Dedifferentiated amniotic fluid mesenchymal stem cell (primary cell): Measurements from ENCODE around the gene MYLK2.

ENCODE experiments used
- DNase-seq: peaks from one replicate; pipeline ENCODE4 v3.0.0-alpha.2; 2016; ENCODE audit errors: extremely low spot score

Gene MYLK2

GRCh38 chr20:31856516-31856915 is 37.4 kb downstream of the MYLK2 start:
- no peak for DNase-seq

DNA sequence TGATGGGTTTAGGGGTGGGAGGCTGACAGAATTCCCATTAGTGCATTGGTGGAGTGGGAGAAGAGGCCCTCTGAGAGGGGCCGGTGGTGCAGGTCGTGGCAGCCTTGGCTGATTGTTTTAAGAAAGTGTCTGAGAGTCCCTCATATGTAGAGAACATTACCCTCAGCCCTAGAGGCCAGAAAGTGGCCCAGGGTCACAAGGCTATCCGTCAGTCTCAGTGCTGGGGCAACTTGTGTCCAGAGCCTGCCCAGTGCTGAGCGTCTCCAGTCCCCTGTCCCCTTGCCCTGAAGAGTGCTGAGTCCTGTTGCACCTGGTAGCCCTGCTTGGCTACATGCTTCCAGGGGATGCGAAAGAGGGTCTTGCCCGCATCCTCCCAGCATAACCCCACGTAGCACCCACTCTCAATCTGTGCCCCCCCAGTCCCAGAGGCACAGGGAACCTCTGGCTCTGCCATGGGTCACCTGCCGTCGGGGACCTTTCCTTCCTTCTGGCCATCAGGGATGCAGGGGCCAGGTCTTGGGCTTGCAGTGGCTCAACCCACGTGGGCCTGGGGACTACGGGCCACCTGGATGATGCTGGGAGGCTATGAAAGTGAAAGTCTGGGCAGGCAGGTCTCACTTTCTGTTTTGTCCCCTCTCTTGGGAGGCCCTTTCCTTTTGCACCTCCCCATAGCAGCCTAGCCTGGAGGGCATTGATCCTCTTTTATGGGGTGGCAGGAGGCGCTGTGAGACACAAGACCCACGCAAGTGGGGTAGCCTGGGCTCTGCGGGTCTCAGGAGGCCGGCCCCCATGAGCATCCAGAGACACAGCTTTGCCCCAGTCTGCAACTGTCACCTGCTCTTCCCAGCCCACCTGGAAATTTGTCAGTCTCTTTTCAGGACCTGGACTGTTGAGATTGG is 39.0 kb downstream of the MYLK2 start:
- DNase-seq = no peak

- no peak for DNase-seq
Observed at GRCh38 chr20:31858760-31859083, 39.6 kb downstream of the MYLK2 start.

GRCh38 chr20:31859266-31859997 is 40.3 kb downstream of the MYLK2 start:
- no peak for DNase-seq

- no peak for DNase-seq
Observed at GRCh38 chr20:31859998-31860380, 40.8 kb downstream of the MYLK2 start.

GRCh38 chr20:31860390-31861134 is 41.4 kb downstream of the MYLK2 start:
- no peak for DNase-seq

DNA sequence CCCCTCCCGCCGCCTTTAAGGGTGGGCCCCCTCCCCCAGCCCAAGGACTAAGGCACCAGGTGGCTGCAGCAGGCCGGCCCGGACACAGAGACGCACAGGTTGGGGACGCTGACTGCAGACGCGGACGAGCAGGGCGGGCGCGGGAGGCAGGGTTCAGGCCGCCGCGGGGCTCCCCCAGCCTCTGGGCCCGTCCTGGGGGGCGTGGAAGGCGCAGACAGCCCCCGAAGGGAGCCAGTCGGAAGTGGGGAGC is 41.9 kb downstream of the MYLK2 start:
- no peak for DNase-seq

GRCh38 chr20:31861385-31862156 is 42.4 kb downstream of the MYLK2 start:
- DNase-seq = no peak

GRCh38 chr20:31862157-31862470 is 43.0 kb downstream of the MYLK2 start:
- DNase-seq = no peak

DNA sequence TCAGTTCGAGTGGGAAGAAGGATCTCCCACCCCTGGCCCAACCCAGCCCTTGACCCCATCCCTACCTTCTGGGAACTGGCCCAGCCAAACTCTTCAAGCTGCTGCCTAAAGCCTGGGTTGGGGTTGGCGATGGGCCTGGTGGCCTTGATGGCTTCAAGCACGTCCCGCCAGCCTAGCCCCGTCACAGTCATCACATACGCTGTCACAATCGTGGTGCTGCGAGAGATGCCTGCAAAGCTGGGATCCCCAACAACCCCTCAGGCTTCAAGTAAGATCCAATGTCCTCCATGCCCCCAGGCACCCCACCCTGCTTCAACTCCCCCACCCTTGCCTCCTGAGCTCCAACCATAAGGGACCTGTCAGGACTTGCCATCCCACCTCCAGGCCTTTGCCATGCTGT is 43.4 kb downstream of the MYLK2 start:
- DNase-seq = no peak

- DNase-seq = no peak
Observed at GRCh38 chr20:31863296-31864085, 44.3 kb downstream of the MYLK2 start.

- DNase-seq = no peak
Observed at GRCh38 chr20:31864521-31865400, 45.6 kb downstream of the MYLK2 start.

DNA sequence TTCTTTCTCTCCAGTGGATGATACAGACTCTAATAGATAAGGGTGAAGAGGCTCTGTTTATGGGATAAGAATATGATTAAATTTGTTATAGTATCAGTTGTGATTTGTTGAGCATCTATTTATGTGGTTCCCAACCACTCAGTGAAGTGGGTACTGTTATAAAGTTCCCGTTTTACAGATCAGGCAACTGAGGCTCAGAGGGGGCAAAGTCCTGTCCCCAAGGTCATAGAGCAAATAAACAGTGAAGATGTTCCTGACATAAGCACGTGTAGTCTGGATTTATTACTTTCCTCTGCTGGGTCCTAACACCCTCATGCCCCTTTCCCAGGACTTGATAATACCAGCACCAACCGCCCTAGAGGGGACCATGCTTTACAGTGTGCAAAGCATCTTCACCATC is 47.1 kb downstream of the MYLK2 start:
- no peak for DNase-seq

- DNase-seq = no peak
Observed at GRCh38 chr20:31868853-31869672, 49.9 kb downstream of the MYLK2 start.

DNA sequence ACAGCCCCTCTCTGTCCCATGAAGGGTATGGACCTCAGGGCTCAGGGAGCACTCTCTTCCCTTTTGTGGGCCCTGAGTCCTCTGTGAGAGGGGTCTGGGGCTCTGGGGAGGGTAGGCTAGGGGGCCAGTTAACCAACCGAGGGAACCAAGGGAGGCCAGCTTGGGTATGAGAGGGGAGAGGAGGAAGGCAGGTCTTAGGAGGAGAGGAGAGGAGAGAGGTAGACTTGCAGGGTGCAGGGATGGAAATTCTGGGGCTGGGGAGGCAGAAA is 50.5 kb downstream of the MYLK2 start:
- no peak for DNase-seq

DNA sequence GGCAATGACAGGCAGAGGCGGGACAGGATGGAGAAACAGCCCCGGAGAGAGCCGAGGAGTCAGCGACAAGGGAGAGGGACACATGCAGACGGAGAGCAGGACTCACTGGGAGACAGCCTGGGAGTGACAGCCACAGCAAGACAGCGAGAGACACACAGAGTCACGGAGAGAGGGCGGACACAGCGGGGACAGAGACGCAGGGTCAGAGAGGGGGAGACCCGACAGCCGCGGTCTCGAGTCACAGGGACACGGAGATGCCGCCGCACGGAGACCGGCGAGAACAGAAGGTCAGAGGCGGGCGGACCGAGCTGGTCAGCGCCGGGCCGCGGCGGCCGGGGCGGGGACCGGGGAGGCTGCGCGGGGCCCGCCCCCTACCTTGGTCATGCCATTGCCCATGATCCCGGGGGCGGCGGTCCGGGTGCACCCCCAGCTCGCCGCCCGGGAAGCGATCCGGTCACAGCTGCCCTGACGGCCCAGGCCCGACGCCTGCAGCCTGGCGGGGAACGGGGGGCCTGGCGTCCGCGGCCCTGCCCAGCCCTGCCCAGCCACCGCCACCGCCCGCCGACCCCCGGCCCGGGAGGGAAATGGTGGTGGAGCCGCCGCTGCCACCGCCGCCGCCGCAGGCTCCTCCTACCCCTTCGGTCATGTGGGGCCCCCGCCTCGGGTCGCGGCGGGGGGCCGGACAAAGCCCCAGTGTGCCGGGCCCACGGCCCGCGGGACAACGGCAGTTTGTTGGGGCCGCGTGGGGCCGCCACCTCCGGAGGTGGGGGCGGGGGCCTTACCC is 51.0 kb downstream of the MYLK2 start, which contains the start of the genes DUSP15 and TTLL9:
Gene DUSP15 (minus strand): TSS at position 586 of the 784 bp plus-strand sequence. CDS start 190 bp downstream, at position 396.
Gene TTLL9 (plus strand): TSS at position 693 of the 784 bp plus-strand sequence. CDS start 493 bp downstream, outside the sequence.
- no peak for DNase-seq

- DNase-seq = no peak
Observed at GRCh38 chr20:31870726-31871617, 51.8 kb downstream of the MYLK2 start.

GRCh38 chr20:31871618-31871954 is 52.4 kb downstream of the MYLK2 start:
- no peak for DNase-seq
